ENCODE results near the gene ZNF597. TPM values are rescaled to one million over a fixed set of nuclear protein-coding genes. Genes with fewer than 3 reads are reported as not detected.

ZNF597 gene
- total RNA-seq (2.3 TPM), polyA plus RNA-seq (ENCODE audit: insufficient read depth in 1 of 8, insufficient read length in 8 of 8, low replicate concordance in 1 of 8) (1 to 10 TPM; 1.6 to 2.4 (median 1.9) TPM)
- long read RNA-seq, donor 1 = 0 reads
- long read RNA-seq, donor 2 = 0 reads
- long read RNA-seq, donor 3, full-length matches to known transcripts = 2 of 2 reads
- long read RNA-seq, donor 3, partial matches to known transcripts = 0 of 2 reads
- long read RNA-seq, donor 3, other reads (novel, unspliced or antisense) = 0 of 2 reads
- long read RNA-seq, donor 4 = 0 reads
- long read RNA-seq, donor 5, full-length matches to known transcripts = 2 of 2 reads
- long read RNA-seq, donor 5, partial matches to known transcripts = 0 of 2 reads
- long read RNA-seq, donor 5, other reads (novel, unspliced or antisense) = 0 of 2 reads
- long read RNA-seq, donor 6, full-length matches to known transcripts = 1 of 1 reads
- long read RNA-seq, donor 6, partial matches to known transcripts = 0 of 1 reads
- long read RNA-seq, donor 6, other reads (novel, unspliced or antisense) = 0 of 1 reads
- long read RNA-seq, donor 7 = 0 reads
- long read RNA-seq, donor 8, full-length matches to known transcripts = 2 of 2 reads
- long read RNA-seq, donor 8, partial matches to known transcripts = 0 of 2 reads
- long read RNA-seq, donor 8, other reads (novel, unspliced or antisense) = 0 of 2 reads
- long read RNA-seq, donor 9, full-length matches to known transcripts = 1 of 1 reads
- long read RNA-seq, donor 9, partial matches to known transcripts = 0 of 1 reads
- long read RNA-seq, donor 9, other reads (novel, unspliced or antisense) = 0 of 1 reads
- long read RNA-seq, donor 10, full-length matches to known transcripts = 2 of 2 reads
- long read RNA-seq, donor 10, partial matches to known transcripts = 0 of 2 reads
- long read RNA-seq, donor 10, other reads (novel, unspliced or antisense) = 0 of 2 reads
- long read RNA-seq, donor 11 = 0 reads

GRCh38 chr16:3443108-3444031 lies at the start of gene ZNF597, which contains the start of gene NAA60:
Gene ZNF597, minus strand, starts transcription at chr16:3443504. Its CDS starts 351 bp downstream, at chr16:3443153.
Gene NAA60, plus strand, starts transcription at chr16:3443680. Its CDS starts 32,548 bp downstream, at chr16:3476228.
- Histone ChIP-seq H3K4me1 (ENCODE audit: control insufficient read depth, insufficient read depth, low read length) (peaks cover 7% of the 10 kb centered on the region), H3K9me3 (replicated peaks; ENCODE audit: control insufficient read depth, low read depth, low read length) (peaks cover 15% of the 10 kb centered on the region), H3K27ac (ENCODE audit: low read length) (peak within 1 kb of the TSS; percentile 90), H3K4me3 (ENCODE audit: low read length) (peak within 1 kb of the TSS; percentile 73), H3K27me3 (ENCODE audit: control insufficient read depth, insufficient read depth, low read length) (no peaks in the 10 kb centered on the region), H3K36me3 (ENCODE audit: control insufficient read depth, insufficient read depth, low read length) (peaks cover 15% of the 10 kb centered on the region)
- 49% methylated on average over 52 of the region's 61 CpGs for WGBS (ENCODE audit: insufficient coverage)
- DNase-seq = peak; percentile 98

GRCh38 chr16:3492356-3492755 lies 49.1 kb upstream of the ZNF597 start:
- 89% methylated on average over 9 of the region's 10 CpGs for WGBS (ENCODE audit: insufficient coverage)
- H3K27me3 ChIP-seq (ENCODE audit: control insufficient read depth, insufficient read depth, low read length) = no peaks in the 10 kb centered on the region
- H3K36me3 ChIP-seq (ENCODE audit: control insufficient read depth, insufficient read depth, low read length) = peaks cover 9% of the 10 kb centered on the region
- DNase-seq = no peak
- H3K27ac ChIP-seq (ENCODE audit: low read length) = no peak overlapping the region
- H3K9me3 ChIP-seq (replicated peaks; ENCODE audit: control insufficient read depth, low read depth, low read length) = no peaks in the 10 kb centered on the region
- H3K4me1 ChIP-seq (ENCODE audit: control insufficient read depth, insufficient read depth, low read length) = peaks cover 29% of the 10 kb centered on the region
- no peak overlapping the region for H3K4me3 ChIP-seq (ENCODE audit: low read length)

GRCh38 chr16:3490911-3491629 lies 47.8 kb upstream of the ZNF597 start:
- Histone ChIP-seq H3K4me3 (ENCODE audit: low read length) (no peak overlapping the region), H3K9me3 (replicated peaks; ENCODE audit: control insufficient read depth, low read depth, low read length) (no peaks in the 10 kb centered on the region), H3K27me3 (ENCODE audit: control insufficient read depth, insufficient read depth, low read length) (no peaks in the 10 kb centered on the region), H3K27ac (ENCODE audit: low read length) (peak overlapping the region; percentile 10), H3K4me1 (ENCODE audit: control insufficient read depth, insufficient read depth, low read length) (peaks cover 32% of the 10 kb centered on the region), H3K36me3 (ENCODE audit: control insufficient read depth, insufficient read depth, low read length) (peaks cover 18% of the 10 kb centered on the region)
- WGBS (ENCODE audit: insufficient coverage) = 64% methylated on average over 10 of the region's 17 CpGs
- peak; percentile 39 for DNase-seq

GRCh38 chr16:3488801-3489200 lies 45.5 kb upstream of the ZNF597 start:
- no peaks in the 10 kb centered on the region for H3K9me3 ChIP-seq (replicated peaks; ENCODE audit: control insufficient read depth, low read depth, low read length)
- H3K36me3 ChIP-seq (ENCODE audit: control insufficient read depth, insufficient read depth, low read length) = peaks cover 41% of the 10 kb centered on the region
- WGBS (ENCODE audit: insufficient coverage) = 75% methylated on average over 7 of the region's 13 CpGs
- peak; percentile 37 for DNase-seq
- H3K4me3 ChIP-seq (ENCODE audit: low read length) = no peak overlapping the region
- peaks cover 32% of the 10 kb centered on the region for H3K4me1 ChIP-seq (ENCODE audit: control insufficient read depth, insufficient read depth, low read length)
- H3K27me3 ChIP-seq (ENCODE audit: control insufficient read depth, insufficient read depth, low read length) = no peaks in the 10 kb centered on the region
- H3K27ac ChIP-seq (ENCODE audit: low read length) = no peak overlapping the region

GRCh38 chr16:3487521-3488410 lies 44.5 kb upstream of the ZNF597 start:
- DNase-seq = no peak
- Histone ChIP-seq H3K36me3 (ENCODE audit: control insufficient read depth, insufficient read depth, low read length) (peaks cover 51% of the 10 kb centered on the region), H3K9me3 (replicated peaks; ENCODE audit: control insufficient read depth, low read depth, low read length) (no peaks in the 10 kb centered on the region), H3K27me3 (ENCODE audit: control insufficient read depth, insufficient read depth, low read length) (no peaks in the 10 kb centered on the region), H3K4me3 (ENCODE audit: low read length) (no peak overlapping the region), H3K27ac (ENCODE audit: low read length) (no peak overlapping the region), H3K4me1 (ENCODE audit: control insufficient read depth, insufficient read depth, low read length) (peaks cover 28% of the 10 kb centered on the region)
- WGBS (ENCODE audit: insufficient coverage) = 84% methylated on average over 16 of the region's 24 CpGs

GRCh38 chr16:3486506-3487215 lies 43.4 kb upstream of the ZNF597 start:
- H3K27ac ChIP-seq (ENCODE audit: low read length) = peak overlapping the region; percentile 42
- peaks cover 60% of the 10 kb centered on the region for H3K36me3 ChIP-seq (ENCODE audit: control insufficient read depth, insufficient read depth, low read length)
- 89% methylated on average over 23 of the region's 24 CpGs for WGBS (ENCODE audit: insufficient coverage)

GRCh38 chr16:3485821-3486505 lies 42.7 kb upstream of the ZNF597 start:
- H3K9me3 ChIP-seq (replicated peaks; ENCODE audit: control insufficient read depth, low read depth, low read length) = no peaks in the 10 kb centered on the region
- peaks cover 24% of the 10 kb centered on the region for H3K4me1 ChIP-seq (ENCODE audit: control insufficient read depth, insufficient read depth, low read length)
- H3K27ac ChIP-seq (ENCODE audit: low read length) = no peak overlapping the region
- no peak for DNase-seq
- H3K4me3 ChIP-seq (ENCODE audit: low read length) = no peak overlapping the region
- 78% methylated on average over 17 of the region's 20 CpGs for WGBS (ENCODE audit: insufficient coverage)
- H3K36me3 ChIP-seq (ENCODE audit: control insufficient read depth, insufficient read depth, low read length) = peaks cover 67% of the 10 kb centered on the region
- no peaks in the 10 kb centered on the region for H3K27me3 ChIP-seq (ENCODE audit: control insufficient read depth, insufficient read depth, low read length)

More at GRCh38 chr16:3486506-3487215, 43.4 kb upstream of the ZNF597 start:
- H3K4me3 ChIP-seq (ENCODE audit: low read length) = no peak overlapping the region
- H3K27me3 ChIP-seq (ENCODE audit: control insufficient read depth, insufficient read depth, low read length) = no peaks in the 10 kb centered on the region
- H3K4me1 ChIP-seq (ENCODE audit: control insufficient read depth, insufficient read depth, low read length) = peaks cover 28% of the 10 kb centered on the region
- DNase-seq = no peak
- H3K9me3 ChIP-seq (replicated peaks; ENCODE audit: control insufficient read depth, low read depth, low read length) = no peaks in the 10 kb centered on the region

Data from muscle of leg (tissue), 16 donors.